Ureter (tissue), 1 donor: ENCODE results near the gene LY86. TPM values are rescaled to one million over a fixed set of nuclear protein-coding genes. Genes with fewer than 3 reads are reported as not detected.

Experiments used
- DNase-seq: peaks from one replicate; pipeline ENCODE4 v3.0.0-alpha.2; 2020; ENCODE audit warnings: low spot score
- total RNA-seq: library from RNA; stranded (reverse); gene quantifications from one replicate; pipeline ENCODE4 v1.2.4, GENCODE V29; 2023
- donor health status: DM: yes; HTN: yes; CAD: no.

The LY86 gene
- total RNA-seq, 1 donor from 2014 or later: 1.8 TPM

DNA sequence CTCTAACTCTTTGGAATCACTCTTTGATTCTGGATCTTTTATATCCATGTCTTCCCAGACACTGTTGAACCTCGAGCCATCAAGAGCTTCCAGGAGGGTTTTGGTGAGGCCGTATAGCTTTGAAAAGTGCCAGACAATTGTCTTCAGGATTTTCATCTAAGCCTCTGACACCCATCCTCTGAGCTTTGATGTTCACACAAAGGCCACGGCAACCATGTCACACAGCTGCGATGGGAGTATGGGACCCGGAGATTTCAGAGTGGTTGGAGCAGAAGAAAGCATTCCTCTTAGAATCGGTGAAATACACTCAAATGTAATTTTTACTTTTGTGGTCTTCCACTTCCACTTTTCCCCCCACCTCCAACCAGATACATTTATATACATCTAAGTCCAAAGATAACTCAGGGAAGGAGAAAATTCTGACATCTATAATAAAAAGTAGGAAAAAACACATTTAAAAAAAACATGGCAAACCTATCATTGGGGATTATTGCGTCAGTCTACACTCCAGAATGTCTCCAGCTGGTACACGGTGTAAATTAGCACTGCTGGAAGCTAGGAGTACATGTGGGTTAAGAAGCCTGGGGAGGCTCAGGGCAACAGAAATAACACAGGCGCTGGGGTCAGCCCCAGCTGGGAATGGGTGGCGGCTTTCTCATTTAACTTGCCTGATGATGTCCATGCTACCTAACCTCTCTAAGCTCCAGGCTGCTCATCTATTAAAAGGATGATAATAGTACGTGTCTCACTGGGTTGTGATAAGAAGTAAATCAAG, 92.7 kb downstream of the LY86 start:
- DNase-seq: no peak

- DNase-seq: no peak
Observed at GRCh38 chr6:6682225-6682624, 93.7 kb downstream of the LY86 start.

- no peak for DNase-seq
Observed at GRCh38 chr6:6683969-6684833, 95.7 kb downstream of the LY86 start.

- no peak for DNase-seq
Observed at GRCh38 chr6:6685249-6686040, 96.9 kb downstream of the LY86 start.

DNA sequence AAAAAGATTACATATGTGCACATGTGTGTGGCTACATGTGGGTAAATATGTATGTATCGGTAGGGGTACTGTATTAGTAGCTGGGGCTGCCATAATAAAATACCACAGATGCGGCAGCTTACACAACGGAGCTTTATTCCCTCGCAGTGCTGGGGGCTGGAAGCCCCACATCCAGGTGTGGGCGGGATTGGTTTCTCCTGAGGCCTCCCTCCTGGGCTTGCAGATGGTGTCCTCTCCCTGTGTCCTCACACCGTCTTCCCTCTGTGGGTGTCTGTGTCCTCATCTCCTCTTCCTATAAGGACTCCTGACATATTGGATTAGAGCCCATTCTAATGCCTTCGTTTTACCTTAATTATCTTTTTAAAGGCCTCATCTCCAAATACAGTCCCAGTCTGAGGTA, 97.7 kb downstream of the LY86 start:
- no peak for DNase-seq

DNA sequence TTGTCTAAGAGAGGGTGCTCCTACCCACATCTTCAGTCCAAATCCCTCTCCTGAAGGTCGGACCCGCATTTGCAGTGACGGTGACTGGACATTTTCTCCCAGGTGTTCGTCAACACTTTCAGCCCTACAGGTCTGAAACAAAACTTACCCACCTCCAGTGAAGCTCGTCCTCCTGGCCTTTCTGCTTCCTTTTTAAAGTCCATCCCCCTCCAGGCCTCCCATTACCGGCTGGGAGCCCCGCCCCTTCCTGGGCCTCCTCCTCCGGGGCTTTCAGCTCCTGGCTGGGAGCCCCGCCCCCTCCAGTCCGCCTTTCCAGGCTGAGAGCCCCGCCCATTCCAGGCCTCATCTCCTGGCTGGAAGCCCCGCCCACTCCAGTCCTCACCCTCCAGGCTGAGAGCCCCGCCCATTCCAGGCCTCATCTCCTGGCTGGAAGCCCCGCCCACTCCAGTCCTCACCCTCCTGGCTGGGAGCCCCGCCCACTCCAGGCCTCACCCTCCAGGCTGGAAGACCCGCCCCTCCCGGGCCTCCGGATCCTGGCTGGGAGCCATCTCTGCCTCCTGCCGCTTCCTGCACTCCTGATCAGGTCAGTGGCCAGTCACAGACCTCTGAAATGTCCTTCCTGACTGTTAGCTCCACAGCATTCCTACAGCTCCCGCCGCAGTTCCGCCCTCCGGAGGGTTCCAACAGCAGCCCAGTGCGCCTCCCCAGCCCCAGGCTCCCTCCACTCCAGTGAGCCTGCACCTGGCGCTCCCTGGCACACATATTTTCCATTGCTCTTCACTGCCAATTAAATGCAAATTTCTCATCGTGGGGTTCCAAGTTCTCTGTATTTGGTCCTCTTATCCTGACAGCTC, 98.5 kb downstream of the LY86 start:
- peak; percentile 95 for DNase-seq

DNA sequence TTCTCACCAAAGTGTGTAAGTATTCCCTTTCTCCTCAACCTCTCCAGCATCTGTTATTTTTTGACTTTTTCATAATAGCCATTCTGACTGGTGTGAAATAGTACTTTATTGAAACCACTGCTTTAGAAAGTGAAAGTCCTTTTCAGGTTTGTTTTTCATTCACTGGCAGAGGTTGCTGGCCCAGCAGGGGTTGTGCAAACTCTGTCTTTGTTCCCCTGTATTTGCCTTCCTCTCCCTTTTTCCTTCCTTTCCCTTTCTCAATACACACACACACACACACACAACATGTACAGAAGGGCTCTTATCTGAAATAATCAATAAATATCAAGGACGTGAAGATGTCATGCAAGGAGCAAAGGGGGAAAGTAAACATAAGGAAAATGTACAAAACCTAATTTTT, 99.8 kb downstream of the LY86 start:
- DNase-seq: no peak

DNA sequence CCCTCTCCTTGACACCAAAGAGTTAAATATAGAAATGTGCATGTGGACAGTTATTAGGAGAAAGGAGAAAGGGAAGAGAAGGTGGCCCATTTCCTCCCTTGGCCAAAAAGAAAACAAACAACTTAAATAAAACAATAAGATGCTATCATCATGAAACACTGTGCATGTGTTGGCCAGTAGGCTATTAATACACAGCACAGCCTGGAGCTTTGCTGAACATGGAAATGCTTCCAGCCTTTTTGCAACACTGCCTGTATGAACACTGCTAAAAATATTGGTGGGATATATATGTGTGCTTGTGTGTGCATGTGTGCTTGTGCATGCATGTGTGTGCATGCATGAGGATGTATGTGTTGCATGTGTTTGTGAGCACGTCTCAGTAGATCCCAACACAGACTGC, 100.4 kb downstream of the LY86 start:
- DNase-seq: no peak

- no peak for DNase-seq
Observed at GRCh38 chr6:6689400-6690143, 101.1 kb downstream of the LY86 start.

- DNase-seq: no peak
Observed at GRCh38 chr6:6690144-6690483, 101.6 kb downstream of the LY86 start.

DNA sequence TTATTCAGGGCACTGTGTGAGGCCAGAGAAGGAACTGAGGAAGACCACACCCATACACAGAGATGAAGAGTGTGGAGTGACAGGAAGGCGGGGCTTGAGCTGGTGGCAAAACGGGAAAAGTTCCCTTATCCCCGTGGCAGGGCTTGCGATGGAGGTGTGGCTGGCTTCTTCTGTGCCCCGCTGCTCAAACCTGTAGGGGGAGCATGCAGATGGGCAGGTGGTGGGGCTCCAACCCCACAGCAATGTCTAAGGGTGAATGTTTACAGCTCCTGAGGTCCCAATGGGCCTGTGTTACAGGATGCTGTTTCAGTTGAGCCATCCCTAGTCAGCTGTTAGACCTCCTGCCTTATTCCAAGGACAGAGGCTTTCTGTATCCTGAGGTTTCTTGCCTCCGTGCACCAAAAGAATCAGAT, 105.9 kb downstream of the LY86 start:
- no peak for DNase-seq

- peak; percentile 71 for DNase-seq
Observed at GRCh38 chr6:6694825-6695624, 106.5 kb downstream of the LY86 start.

GRCh38 chr6:6695625-6696276, 107.2 kb downstream of the LY86 start:
- DNase-seq: no peak

DNA sequence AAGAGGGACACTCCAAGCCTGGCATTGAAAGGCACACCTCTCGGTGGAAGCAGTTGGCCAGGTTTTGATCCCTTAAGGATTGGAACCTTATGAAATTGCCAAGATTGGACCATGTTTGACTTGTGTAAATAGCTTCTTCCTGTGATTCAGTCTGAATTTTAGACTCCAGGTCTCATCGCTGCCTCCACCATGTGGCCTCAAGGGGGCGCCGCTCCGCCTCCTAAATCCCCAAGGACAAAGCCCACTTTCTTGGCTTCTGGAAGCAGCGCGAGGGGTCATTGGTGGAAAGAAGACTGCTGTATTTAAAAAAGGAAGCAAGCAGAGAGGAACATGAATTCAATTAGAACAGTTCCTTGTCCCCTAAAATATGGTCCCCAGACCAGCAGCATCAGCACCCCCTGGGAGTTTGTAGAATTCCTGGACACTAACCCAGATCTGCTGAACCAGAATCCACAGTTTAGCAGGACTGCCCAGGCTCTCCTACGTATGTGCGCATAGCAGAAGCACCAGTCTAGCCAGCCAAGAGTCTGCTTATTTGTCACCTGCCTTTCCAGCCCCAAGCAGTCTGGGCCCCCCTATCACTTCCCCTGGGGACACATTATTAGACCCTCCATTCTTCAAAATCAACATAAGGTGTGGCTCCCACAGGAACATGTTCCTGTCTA, 108.5 kb downstream of the LY86 start:
- DNase-seq: no peak

- DNase-seq: no peak
Observed at GRCh38 chr6:6697620-6698019, 109.1 kb downstream of the LY86 start.

- peak; percentile 92 for DNase-seq
Observed at GRCh38 chr6:6699741-6700367, 111.3 kb downstream of the LY86 start.

GRCh38 chr6:6700407-6701270, 112.1 kb downstream of the LY86 start:
- no peak for DNase-seq
